SK-N-MC (cell line): ENCODE measurements around the gene PRR15L.

Experiments used
- EZH2 ChIP-seq: fragments of 200-600 bp; sonication (generic); IDR thresholded peaks from one replicate; pipeline ENCODE4 v1.6.1; 2017; ENCODE audit warnings: antibody characterized with exemption
- POLR2AphosphoS5 ChIP-seq: IDR thresholded peaks from 2 replicates; pipeline ENCODE4 v1.6.1; 2012; ENCODE audit warnings: mild to moderate bottlenecking, low read depth, low read length, borderline replicate concordance

DNA sequence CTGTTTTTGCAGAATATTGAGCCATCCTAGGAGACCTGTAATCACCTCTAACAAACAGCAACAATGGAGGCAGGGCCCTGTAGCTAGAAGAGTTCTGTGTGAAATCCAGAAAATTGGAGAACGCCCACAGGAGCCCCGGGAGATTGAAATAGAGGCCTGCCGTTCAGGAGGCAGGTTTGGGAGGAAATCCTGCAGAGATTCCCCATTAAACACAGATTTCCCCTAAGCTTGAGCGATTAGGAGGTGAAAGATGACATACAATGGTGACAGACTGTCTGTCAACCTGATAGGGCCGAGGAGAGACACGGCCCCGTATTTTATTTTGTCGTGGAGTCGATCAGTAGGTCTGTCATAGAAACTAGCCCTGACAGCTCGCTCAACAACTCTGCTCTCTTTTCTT, 31.5 kb upstream of the PRR15L start:
- TF ChIP-seq EZH2 (no peak), POLR2AphosphoS5 (no peak)
